Adrenal gland (tissue), 12 donors: ENCODE data around the gene AGT. TPM values are rescaled to one million over a fixed set of nuclear protein-coding genes. Genes with fewer than 3 reads are reported as not detected.

ENCODE experiments used
- DNase-seq, 7 donors: peaks; one replicate each; pipeline ENCODE4 v3.0.0-alpha.2; 2019 to 2020
- H3K27ac ChIP-seq, 5 donors: fragments of 200-600 bp; sonication (generic) in 4 of 5; 1 replicate in 3 of 5; 2 replicates in 2 of 5; pipeline versions ENCODE4 v1.5.1 to v1.8.0; 2016 to 2020; ENCODE audit warnings: mild to moderate bottlenecking in 1 of 5
- H3K27me3 ChIP-seq: fragments of 200-600 bp; 2 replicates; pipeline ENCODE4 v1.8.0; 2021
- H3K36me3 ChIP-seq, 2 donors: fragments of 200-600 bp; replicated peaks in 1 of 2; 1 replicate in 1 of 2; 2 replicates in 1 of 2; pipeline versions ENCODE4 v1.5.1 to v1.8.0; 2018 to 2022
- H3K4me1 ChIP-seq, 2 donors: fragments of 200-600 bp; replicated peaks in 1 of 2; 1 replicate in 1 of 2; 2 replicates in 1 of 2; pipeline versions ENCODE4 v1.5.1 to v1.8.0; 2018 to 2021
- H3K4me3 ChIP-seq, 4 donors: fragments of 200-600 bp; sonication (generic) in 3 of 4; one replicate each; pipeline ENCODE4 v1.5.1; 2016 to 2018
- H3K9me3 ChIP-seq, 3 donors: fragments of 200-600 bp; sonication (generic) in 1 of 3; replicated peaks in 1 of 3; 1 replicate in 2 of 3; 2 replicates in 1 of 3; pipeline versions ENCODE4 v1.5.1 to v1.8.0; 2016 to 2021
- CTCF ChIP-seq, 6 experiments: fragments of 450-650 bp in 4 of 6; fragments of 200-600 bp in 2 of 6; sonication (generic) in 1 of 6; IDR thresholded peaks; 1 replicate in 5 of 6; 2 replicates in 1 of 6; pipeline versions ENCODE4 v1.5.1 to v1.8.0; 2016 to 2021; ENCODE audit warnings: antibody characterized with exemption in 6 of 6, mild to moderate bottlenecking in 2 of 6, moderate library complexity in 1 of 6
- POLR2A ChIP-seq, 2 donors: fragments of 450-650 bp; IDR thresholded peaks; one replicate each; pipeline ENCODE4 v1.6.1; 2017; ENCODE audit warnings: antibody characterized with exemption in 2 of 2, mild to moderate bottlenecking in 2 of 2, moderate library complexity in 1 of 2
- WGBS, 4 donors: extraction: QIAGEN DNeasy Blood & Tissue Kit in 2 of 4; methylation state at CpG; one replicate each; pipeline versions ENCODE4 v1.1.5 to v1.1.7; 2013 to 2017; 5-methylcytosine and 5-hydroxymethylcytosine counted together
- intact Hi-C, 2 donors: fragments of 100-400 bp; cut with DNase I; formaldehyde crosslinking; loops; one replicate each; pipeline versions ENCODE4 v1.14.1 to v1.15.0; 2022 to 2023
- polyA plus RNA-seq, 3 donors: library from polyadenylated mRNA; stranded (reverse); fragments of 200-250 nt in 2 of 3; fragments of 350-450 nt in 1 of 3; fragmentation: Illumina TruSeq in 1 of 3; extraction: RNeasy Lipid Tissue Mini Kit (QIAGEN cat#74804) in 1 of 3; gene quantifications; one replicate each; pipeline ENCODE4 v1.2.3, GENCODE V29; 2013 to 2014
- total RNA-seq, 9 donors: library from RNA; depleted of rRNA in 4 of 9; stranded (reverse); fragments of >200 nt in 4 of 9; fragments of 120-200 nt in 1 of 9; fragmentation: NEBNext Ultra II Directional in 1 of 9; extraction: Animal tissue kit (Norgen Biotek cat#: 25700) in 1 of 9; gene quantifications; one replicate each; pipeline versions ENCODE4 v1.1.0 to v1.2.4, GENCODE V29; 2013 to 2023
- donor health status: healthy with polysubstance abuse.
- donor health status: Bipolar disorder and iron deficiency.
- donor health status: DM: yes; HTN: yes; CAD: no.
- donor health status: DM: no; HTN: no; CAD: no.
- donor health status: DM: no; HTN: no; CAD: no.
- donor health status: DM: yes; HTN: yes; CAD: no.

The AGT gene
- total and polyA plus RNA-seq, 12 donors, result 6.3 to 103 (median 18.7) TPM

GRCh38 chr1:230753586-230754251 is 39.8 kb upstream of the AGT start:
- Histone ChIP-seq H3K4me1 (peaks cover 16 to 21% of the 10 kb centered on the region in 2 donors), H3K27me3 (no peaks in the 10 kb centered on the region), H3K36me3 (no peaks in the 10 kb centered on the region), H3K9me3 (no peaks in the 10 kb centered on the region), H3K4me3 (no peak overlapping the region), H3K27ac (peak overlapping the region in 2 of 5 donors; percentile 40 to 71)
- intact Hi-C loops, result no loop called here
- DNase-seq, result peak in 4 of 7 donors; percentile 43 to 68 (median 54)
- 40 to 61% (median 51%) methylated on average over 24 of the region's 24 CpGs for WGBS, 4 donors
- TF ChIP-seq CTCF (IDR thresholded peaks at IDR 0.05) (no peak), POLR2A (IDR thresholded peaks at IDR 0.05) (no peak)

GRCh38 chr1:230753191-230753585 is 39.3 kb upstream of the AGT start:
- Histone ChIP-seq H3K36me3 (no peaks in the 10 kb centered on the region), H3K27ac (peak overlapping the region in 2 of 5 donors; percentile 40 to 71), H3K9me3 (no peaks in the 10 kb centered on the region), H3K27me3 (no peaks in the 10 kb centered on the region), H3K4me1 (peaks cover 16 to 21% of the 10 kb centered on the region in 2 donors), H3K4me3 (no peak overlapping the region)
- DNase-seq, result no peak
- 90 to 100% (median 94%) methylated on average over 1 to 5 of the region's 5 CpGs for whole genome bisulfite sequencing, 4 donors
- TF ChIP-seq CTCF (IDR thresholded peaks at IDR 0.05), result no peak
- no peak for TF ChIP-seq POLR2A (IDR thresholded peaks at IDR 0.05)
- intact Hi-C loops, result no loop called here

- intact Hi-C loops, result no loop called here
- DNase-seq, result peak in 1 of 7 donors; percentile 65
- Histone ChIP-seq H3K36me3 (no peaks in the 10 kb centered on the region), H3K4me1 (peaks cover 16 to 21% of the 10 kb centered on the region in 2 donors), H3K4me3 (no peak overlapping the region), H3K9me3 (no peaks in the 10 kb centered on the region), H3K27me3 (no peaks in the 10 kb centered on the region), H3K27ac (peak overlapping the region in 1 of 5 donors; percentile 71)
- WGBS, 4 donors, result 79 to 88% (median 82%) methylated on average over 6 of the region's 6 CpGs
- no peak for TF ChIP-seq POLR2A (IDR thresholded peaks at IDR 0.05)
- TF ChIP-seq CTCF (IDR thresholded peaks at IDR 0.05), result no peak
Observed at GRCh38 chr1:230752407-230752806, 38.5 kb upstream of the AGT start.

GRCh38 chr1:230750986-230751625 is 37.2 kb upstream of the AGT start:
- Histone ChIP-seq H3K4me1 (peaks cover 16 to 21% of the 10 kb centered on the region in 2 donors), H3K4me3 (no peak overlapping the region), H3K36me3 (no peaks in the 10 kb centered on the region), H3K9me3 (no peaks in the 10 kb centered on the region), H3K27me3 (no peaks in the 10 kb centered on the region), H3K27ac (no peak overlapping the region)
- WGBS, 4 donors, result 73 to 89% (median 81%) methylated on average over 4 to 6 of the region's 6 CpGs
- intact Hi-C loops, result no loop called here
- no peak for TF ChIP-seq POLR2A (IDR thresholded peaks at IDR 0.05)
- TF ChIP-seq CTCF (IDR thresholded peaks at IDR 0.05), result no peak
- DNase-seq, result no peak
